LNCaP clone FGC (cell line): ENCODE results near the gene NEK10.
"Not testable (repeated sequence)": the region's sequence is repeated elsewhere in the genome, so short reads cannot be mapped to it uniquely, and the experiment has no call there.

ENCODE experiments used
- DNase-seq: peaks from one replicate; pipeline ENCODE4 v3.0.0-alpha.2; 2011; ENCODE audit warnings: low read depth
- H3K4me3 ChIP-seq: 2 replicates; pipeline ENCODE4 v1.5.1; 2011; ENCODE audit warnings: mild to moderate bottlenecking, low read depth, low read length, control low read depth
- TF ChIP-seq, protein P1 (sequence below): IDR thresholded peaks from 2 replicates; pipeline ENCODE4 v1.5.1; 2012; ENCODE audit warnings: mild to moderate bottlenecking; ENCODE audit not compliant: control insufficient read depth, insufficient read depth; ENCODE audit errors: extremely low read depth

The NEK10 gene

DNA sequence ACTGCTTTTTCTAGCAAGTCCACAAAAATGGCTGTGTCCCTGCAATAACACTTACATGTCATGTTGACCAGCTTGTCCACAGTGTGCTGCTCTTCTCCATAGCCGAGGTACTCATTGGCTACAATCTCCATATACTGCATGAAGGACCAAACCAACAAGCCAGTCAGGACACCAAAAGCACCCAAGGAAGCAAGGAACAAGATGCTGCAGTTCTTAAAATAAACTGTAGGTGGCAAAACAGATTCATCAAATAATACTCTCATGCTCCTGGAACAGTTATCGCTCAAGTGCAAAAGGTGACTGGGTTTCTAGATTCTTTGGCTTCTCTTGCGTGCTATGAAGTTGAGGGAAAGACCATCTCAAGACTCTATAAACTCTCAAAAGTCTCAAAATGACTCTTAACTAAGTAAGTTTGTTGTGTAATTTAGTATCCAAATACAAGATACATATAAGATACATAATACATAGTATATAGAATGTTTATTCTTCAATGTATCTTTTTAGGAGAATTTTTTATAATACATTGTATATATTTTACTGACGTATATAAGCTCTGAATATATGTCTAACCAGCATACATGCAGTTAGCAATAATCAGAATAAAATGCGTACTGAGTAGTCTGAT, 57.0 kb downstream of the NEK10 start:
- TF ChIP-seq, protein P1, sequence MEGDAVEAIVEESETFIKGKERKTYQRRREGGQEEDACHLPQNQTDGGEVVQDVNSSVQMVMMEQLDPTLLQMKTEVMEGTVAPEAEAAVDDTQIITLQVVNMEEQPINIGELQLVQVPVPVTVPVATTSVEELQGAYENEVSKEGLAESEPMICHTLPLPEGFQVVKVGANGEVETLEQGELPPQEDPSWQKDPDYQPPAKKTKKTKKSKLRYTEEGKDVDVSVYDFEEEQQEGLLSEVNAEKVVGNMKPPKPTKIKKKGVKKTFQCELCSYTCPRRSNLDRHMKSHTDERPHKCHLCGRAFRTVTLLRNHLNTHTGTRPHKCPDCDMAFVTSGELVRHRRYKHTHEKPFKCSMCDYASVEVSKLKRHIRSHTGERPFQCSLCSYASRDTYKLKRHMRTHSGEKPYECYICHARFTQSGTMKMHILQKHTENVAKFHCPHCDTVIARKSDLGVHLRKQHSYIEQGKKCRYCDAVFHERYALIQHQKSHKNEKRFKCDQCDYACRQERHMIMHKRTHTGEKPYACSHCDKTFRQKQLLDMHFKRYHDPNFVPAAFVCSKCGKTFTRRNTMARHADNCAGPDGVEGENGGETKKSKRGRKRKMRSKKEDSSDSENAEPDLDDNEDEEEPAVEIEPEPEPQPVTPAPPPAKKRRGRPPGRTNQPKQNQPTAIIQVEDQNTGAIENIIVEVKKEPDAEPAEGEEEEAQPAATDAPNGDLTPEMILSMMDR, result peak; percentile 80
- peak; percentile 63 for DNase-seq
- H3K4me3 ChIP-seq, result no peak overlapping the region

DNA sequence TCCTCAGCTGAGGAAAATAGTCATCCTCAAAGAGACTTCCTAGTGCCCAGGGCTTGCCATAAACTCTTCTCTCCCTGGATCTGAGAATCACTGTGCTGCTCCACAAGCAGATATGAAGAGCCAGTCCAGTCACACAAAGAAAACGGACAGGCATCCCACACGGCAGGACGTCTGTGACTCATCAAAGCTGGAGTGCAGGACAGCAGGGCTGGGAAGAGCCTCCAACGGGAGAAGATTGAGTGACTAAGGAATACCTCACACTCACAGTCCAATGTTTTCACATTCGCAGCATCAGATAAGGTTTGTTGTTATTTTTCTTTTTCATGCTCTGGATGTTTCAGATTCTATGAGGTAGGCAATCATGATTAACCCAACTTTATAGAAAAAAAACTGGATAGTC, 57.8 kb downstream of the NEK10 start:
- H3K4me3 ChIP-seq, result no peak overlapping the region
- DNase-seq, result no peak
- TF ChIP-seq, protein P1, result no peak

DNA sequence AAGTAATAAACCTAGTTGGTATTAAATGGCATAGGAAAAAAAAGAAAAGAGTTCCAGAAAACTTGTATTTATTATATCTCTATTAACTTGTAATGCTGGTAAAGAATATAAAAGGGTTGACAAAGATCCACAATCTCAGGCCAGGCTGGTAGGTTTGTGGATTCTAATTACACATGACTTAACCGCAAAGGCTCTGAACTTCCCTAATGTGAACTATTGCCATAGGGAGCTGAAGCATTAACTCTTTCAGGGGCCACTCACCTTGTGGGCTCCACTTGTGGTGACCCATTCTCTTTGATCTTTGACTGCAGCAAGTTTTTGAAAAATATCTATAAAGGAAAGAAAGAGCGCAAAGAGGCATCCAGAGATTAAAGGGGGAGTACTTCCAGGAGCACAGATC, 58.5 kb downstream of the NEK10 start:
- DNase-seq, result no peak
- TF ChIP-seq, protein P1, result no peak
- no peak overlapping the region for H3K4me3 ChIP-seq

DNA sequence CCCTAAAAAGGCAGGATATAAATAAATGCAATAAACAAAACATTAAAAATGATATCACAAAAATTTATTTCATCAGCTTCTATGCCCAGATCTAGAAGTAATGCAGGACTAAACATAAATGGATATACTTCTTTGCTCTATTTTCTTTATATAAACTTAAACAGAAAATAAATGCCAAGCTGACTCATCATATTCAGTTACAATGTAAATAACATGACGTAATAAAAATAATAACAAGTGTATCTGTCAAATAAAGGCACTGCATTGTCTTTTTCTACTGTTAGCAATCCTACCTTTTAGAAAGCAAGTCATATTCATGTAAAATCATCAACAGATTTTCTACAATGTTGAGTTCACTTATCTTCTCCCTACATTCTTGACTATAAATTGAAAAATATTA, 61.6 kb downstream of the NEK10 start:
- no peak overlapping the region for H3K4me3 ChIP-seq
- peak; percentile 36 for DNase-seq
- TF ChIP-seq, protein P1, result no peak

DNA sequence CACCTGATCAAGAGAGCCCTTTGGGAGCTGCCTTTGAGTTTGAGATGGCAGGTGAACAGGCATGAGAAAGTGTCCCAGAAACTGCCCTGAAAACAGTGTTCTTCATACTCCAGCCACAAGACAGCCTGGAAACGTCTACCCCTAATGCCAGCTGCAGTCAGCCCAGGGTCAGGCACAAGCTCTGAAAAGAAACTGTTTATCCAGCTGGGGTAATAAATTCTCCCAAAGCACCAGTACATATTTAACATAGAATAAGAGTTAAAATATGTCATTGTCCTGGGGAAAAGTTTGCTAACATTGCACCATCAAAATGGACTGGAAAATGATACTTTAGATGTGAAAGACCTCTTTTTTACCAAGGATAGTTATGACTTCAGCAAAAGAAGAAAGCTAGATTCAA, 66.3 kb downstream of the NEK10 start:
- TF ChIP-seq, protein P1, result no peak
- DNase-seq, result no peak
- H3K4me3 ChIP-seq, result no peak overlapping the region

DNA sequence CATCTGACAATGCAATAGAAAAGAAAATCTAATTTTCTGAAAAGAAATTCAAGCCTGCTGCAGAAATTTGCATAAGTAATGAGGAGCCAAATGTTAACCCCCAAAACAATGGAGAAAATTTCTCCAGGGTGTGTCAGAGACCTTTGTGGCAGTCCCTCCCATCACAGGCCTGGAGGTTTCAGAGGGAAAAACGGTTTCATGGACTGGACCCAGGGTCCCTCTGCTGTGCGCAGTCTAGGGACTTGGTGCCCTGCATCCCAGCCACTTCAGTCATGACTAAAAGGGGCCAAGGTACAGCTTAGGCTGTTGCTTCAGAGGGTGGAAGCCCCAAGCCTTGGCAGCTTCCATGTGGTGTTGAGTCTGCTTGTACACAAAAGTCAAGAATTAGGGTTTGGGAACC, 70.2 kb downstream of the NEK10 start:
- H3K4me3 ChIP-seq, DNase-seq: not testable (repeated sequence)

DNA sequence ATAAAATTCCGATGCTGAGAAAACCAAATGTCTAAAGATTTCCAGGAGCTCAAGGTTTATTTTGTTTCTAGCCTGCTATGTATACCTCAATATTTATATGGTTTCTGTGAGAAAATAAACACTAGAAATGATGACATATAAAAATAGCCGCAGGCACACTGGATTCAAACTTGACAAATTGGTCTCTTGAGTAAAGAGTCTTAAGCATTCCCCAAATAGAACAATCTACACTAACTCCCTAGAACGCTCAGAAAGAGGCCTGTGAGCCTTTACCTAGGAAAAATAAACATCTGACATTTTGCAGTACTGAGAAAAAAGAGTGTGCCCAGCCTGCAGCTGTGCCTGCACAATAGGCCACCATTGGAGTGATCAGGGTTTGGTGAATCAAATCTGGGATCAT, 75.2 kb downstream of the NEK10 start:
- no peak overlapping the region for H3K4me3 ChIP-seq
- DNase-seq, result no peak
- TF ChIP-seq, protein P1, result no peak

DNA sequence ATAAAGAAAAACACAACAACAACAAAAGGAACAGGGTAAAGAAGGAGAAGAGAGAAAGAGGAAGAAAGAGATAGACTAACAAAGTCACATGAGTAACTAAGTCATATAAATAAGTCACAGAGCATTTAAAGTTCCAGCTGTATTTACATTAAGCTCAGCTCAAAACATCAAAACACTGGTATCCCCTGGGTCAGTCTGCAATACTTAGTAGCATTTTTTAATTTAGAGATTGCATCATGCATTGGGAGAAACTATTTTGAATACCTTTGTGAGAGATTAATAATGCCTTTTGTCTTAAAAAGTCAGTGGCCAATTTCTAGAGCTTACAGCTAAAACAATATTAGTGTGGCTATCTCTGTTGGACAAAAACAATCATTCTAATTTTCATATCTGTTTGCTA, 78.4 kb downstream of the NEK10 start:
- H3K4me3 ChIP-seq, result no peak overlapping the region

More for the DNA sequence above, 78.4 kb downstream of the NEK10 start:
- TF ChIP-seq, protein P1, result no peak
- no peak for DNase-seq
